Measurements from ENCODE around the gene METTL13.
"Not testable (repeated sequence)": the region's sequence is repeated elsewhere in the genome, so short reads cannot be mapped to it uniquely, and the experiment has no call there.

METTL13 gene

DNA sequence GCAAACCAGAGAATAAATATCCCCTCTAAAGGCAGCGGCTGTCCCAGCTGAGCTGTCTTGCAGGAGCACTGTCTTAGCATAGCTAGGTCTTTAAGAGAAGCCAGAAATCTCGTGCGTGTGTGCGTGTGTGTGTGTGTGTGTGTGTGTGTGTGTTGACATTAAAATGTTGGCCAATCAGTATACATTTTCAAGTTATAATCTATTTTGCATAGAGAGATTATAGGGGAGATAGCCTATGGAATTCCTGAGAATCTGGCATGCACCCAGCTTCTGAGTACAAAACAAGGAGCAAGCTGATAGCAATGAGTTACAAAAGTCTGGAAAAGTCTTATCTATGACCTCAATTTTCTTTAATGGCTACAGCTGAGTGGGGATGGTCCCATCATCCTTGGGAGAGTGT lies 17.7 kb downstream of the METTL13 start:
- TF ChIP-seq, protein P1, sequence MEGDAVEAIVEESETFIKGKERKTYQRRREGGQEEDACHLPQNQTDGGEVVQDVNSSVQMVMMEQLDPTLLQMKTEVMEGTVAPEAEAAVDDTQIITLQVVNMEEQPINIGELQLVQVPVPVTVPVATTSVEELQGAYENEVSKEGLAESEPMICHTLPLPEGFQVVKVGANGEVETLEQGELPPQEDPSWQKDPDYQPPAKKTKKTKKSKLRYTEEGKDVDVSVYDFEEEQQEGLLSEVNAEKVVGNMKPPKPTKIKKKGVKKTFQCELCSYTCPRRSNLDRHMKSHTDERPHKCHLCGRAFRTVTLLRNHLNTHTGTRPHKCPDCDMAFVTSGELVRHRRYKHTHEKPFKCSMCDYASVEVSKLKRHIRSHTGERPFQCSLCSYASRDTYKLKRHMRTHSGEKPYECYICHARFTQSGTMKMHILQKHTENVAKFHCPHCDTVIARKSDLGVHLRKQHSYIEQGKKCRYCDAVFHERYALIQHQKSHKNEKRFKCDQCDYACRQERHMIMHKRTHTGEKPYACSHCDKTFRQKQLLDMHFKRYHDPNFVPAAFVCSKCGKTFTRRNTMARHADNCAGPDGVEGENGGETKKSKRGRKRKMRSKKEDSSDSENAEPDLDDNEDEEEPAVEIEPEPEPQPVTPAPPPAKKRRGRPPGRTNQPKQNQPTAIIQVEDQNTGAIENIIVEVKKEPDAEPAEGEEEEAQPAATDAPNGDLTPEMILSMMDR (conservative IDR thresholded peaks at IDR 0.05; ENCODE audit: control insufficient read depth, insufficient read depth, low read depth, low read length), result no peak
- no peak overlapping the region for H3K4me3 ChIP-seq (ENCODE audit: control insufficient read depth, low read depth, low read length)
- no peak for DNase-seq (ENCODE audit: low read depth)

DNA sequence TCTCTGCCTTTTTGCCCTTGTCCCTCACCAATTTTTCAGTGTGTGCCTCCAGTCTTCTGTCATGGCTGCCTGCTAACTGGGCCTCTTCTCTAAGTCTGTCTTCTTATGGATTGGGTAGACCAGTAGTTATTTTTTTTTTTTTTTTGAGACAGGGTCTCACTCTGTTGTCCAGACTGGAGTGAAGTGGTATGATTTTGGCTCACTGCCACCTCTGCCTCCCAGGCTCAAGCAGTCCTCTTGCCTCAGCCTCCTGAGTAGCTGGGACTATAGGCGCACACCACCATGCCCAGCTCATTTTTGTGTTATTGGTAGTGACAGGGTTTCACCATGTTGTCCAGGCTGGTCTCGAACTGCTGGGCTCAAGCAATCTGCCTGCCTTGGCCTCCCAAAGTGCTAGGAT lies 18.2 kb downstream of the METTL13 start:
- not testable (repeated sequence) for H3K4me3 ChIP-seq (ENCODE audit: control insufficient read depth, low read depth, low read length); DNase-seq (ENCODE audit: low read depth)

DNA sequence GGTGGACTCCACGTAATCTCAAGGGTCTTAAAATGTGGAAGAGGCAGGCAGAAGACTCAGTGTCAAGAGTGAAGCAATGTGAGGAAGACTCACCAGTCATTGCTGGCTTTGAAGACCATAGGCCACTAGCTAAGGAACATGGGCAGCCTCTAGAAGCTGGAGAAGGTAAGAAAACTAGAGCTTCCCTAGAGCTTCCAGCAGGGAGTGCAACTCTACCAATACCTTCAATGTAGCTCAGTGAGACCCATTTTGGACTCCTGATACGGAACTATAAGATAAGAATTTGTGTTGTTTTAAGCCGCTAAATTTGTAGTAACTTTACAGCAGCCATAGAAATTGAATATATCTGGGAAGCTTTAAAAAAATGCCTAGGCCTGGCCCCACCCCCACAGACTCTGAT lies 18.9 kb downstream of the METTL13 start:
- TF ChIP-seq, protein P1 (conservative IDR thresholded peaks at IDR 0.05; ENCODE audit: control insufficient read depth, insufficient read depth, low read depth, low read length), result no peak
- no peak overlapping the region for H3K4me3 ChIP-seq (ENCODE audit: control insufficient read depth, low read depth, low read length)
- DNase-seq (ENCODE audit: low read depth), result no peak

DNA sequence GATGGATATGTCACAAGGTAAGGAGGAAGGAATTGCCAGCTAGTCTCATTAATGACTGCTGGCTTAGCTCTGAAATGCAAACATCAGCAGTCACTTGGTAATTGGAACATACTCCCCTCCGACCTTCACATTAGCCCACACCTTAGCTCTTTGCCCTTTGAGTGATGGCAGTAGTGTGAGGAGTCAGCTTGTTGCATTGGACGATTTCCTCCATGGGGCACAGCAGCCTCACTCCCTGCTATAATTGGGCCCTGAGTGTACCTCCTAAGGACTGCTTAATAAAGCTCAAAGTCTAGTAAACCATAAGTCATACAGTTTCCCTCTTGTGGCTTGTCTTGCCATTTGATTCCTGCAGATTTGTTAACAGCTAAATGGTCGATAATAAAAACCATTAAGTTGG lies 19.4 kb downstream of the METTL13 start:
- TF ChIP-seq, protein P1 (conservative IDR thresholded peaks at IDR 0.05; ENCODE audit: control insufficient read depth, insufficient read depth, low read depth, low read length), result no peak
- no peak for DNase-seq (ENCODE audit: low read depth)
- H3K4me3 ChIP-seq (ENCODE audit: control insufficient read depth, low read depth, low read length), result no peak overlapping the region

DNA sequence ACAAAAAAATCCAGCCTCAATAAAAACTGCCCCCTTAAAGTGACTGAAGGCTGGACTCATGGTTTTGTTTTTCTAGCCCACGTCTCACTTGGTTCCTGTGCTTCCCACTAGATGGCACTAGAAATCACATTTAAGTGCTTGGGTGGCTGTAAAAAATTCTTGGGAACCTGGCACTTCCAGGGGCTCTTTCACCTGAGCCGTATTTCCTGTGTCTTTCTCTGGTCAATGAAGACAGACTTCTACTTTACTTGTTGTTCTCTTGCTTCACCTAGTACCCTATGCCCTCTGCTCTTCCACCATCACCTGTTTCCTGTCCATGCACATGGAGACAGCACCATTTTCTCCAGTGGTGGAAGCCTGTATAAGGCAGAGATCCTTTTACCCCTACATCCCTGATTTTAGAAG lies 20.0 kb downstream of the METTL13 start:
- TF ChIP-seq, protein P1 (conservative IDR thresholded peaks at IDR 0.05; ENCODE audit: control insufficient read depth, insufficient read depth, low read depth, low read length), result peak; percentile 90
- H3K4me3 ChIP-seq (ENCODE audit: control insufficient read depth, low read depth, low read length), result no peak overlapping the region
- peak; percentile 57 for DNase-seq (ENCODE audit: low read depth)

DNA sequence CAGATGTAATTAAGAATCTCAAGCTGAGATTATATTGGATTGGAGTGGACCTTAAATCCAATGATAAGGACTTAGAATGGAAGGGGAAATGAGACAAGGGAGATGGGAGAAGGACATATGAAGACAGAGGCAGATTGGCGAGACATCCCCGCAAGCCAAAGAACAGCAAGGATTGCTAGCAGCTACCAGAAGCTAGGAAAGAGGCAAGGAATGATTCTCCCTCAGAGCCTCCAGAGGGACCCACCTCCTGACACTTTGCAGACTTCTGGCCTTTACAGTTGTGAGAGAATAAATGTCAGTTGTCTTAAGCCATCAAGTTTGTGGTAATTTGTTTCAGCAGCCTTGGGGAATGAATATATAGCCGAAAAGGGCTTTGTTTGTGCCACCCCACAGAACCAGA lies 20.7 kb downstream of the METTL13 start:
- DNase-seq (ENCODE audit: low read depth), result no peak
- TF ChIP-seq, protein P1 (conservative IDR thresholded peaks at IDR 0.05; ENCODE audit: control insufficient read depth, insufficient read depth, low read depth, low read length), result peak; percentile 5
- H3K4me3 ChIP-seq (ENCODE audit: control insufficient read depth, low read depth, low read length), result no peak overlapping the region

DNA sequence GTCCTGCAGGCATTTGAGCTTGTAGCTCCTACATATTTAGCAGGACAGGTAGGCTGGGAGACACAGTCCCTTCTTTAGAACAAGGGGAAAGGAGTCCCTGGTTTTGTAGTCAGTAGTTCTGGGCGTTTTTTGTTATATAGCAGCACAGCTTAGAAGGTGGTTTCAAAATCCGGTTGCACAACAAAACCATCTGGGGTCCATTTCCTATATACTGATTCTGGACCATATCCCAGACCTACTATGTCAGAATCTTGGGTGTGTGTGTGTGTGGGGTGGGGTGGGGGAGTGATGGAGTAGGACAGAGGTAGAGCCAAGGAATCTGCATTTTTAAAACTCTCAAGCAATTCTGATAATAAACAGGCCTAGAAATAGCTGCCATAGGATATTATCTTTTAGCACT lies 21.6 kb downstream of the METTL13 start:
- no peak overlapping the region for H3K4me3 ChIP-seq (ENCODE audit: control insufficient read depth, low read depth, low read length)
- TF ChIP-seq, protein P1 (conservative IDR thresholded peaks at IDR 0.05; ENCODE audit: control insufficient read depth, insufficient read depth, low read depth, low read length), result no peak
- DNase-seq (ENCODE audit: low read depth), result peak; percentile 92

Measured in fibroblast of mammary gland (primary cell).